ENCODE results near the gene TMC6.
A peak's percentile ranks its signal among the peaks of the same experiment; 100 is the strongest.

Gene TMC6

DNA sequence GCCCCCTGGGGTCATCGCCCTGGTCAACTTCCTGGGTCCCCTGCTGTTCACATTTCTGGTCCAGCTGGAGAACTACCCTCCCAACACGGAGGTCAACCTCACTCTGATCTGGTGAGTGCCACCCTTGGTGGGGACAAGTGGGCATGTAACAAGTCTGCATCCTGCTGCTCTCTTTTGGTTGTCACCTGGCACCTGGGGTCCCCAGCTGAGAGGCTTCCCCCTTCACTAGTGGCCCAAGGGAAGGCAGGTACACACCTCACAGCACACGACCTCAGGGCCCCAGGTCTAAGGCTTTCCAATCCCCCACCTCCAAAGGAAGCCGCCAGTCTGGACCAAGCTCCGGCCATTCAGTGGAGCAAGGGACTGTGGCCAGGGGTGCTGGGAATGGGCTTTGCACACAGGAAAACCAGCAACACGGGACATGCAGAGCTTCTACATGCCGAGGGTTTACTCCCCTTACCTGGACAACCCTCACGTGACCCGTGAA is 6.4 kb upstream of the TMC6 start:
- no peak for DNase-seq

DNA sequence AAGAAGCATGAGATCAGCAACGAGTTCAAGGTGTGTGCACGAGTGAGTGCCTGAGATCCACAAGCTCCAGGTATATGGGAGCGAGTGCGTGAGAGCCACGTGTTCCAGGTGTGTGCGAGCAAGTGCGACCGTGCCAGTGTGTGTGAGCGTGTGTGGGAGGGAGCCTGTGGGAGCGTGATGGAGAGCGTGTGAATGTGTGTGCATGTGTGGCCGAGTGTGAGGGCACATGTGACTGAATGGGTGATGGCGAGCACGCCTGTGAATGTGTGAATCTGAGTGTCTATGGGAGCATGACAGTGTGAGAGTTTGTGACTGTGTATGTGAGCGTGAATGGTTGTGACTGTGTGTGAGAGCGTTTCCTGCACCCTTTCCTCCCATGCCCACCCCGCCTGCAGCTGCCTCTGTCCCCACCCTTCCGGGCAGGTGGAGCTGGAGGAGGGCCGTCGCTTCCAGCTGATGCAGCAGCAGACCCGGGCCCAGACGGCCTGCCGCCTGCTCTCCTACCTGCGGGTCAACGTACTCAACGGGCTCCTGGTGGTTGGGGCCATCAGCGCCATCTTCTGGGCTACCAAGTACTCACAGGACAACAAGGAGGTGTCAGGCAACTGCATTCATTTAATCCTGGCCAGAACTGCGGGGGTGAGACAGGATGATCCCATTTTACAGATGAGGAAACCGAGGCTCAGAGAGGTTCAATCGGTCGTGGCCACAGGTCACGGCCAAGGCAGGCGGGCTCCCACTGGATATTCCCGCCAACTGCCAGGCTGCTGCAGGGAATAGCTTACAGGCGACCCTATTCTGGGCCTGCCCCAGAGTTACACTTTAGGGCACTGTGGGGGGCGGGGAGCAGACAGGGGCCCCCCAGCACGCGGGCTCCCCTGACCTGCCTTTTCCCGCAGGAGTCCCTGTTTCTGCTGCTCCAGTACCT is 5.7 kb upstream of the TMC6 start:
- DNase-seq = peak; percentile 31

DNA sequence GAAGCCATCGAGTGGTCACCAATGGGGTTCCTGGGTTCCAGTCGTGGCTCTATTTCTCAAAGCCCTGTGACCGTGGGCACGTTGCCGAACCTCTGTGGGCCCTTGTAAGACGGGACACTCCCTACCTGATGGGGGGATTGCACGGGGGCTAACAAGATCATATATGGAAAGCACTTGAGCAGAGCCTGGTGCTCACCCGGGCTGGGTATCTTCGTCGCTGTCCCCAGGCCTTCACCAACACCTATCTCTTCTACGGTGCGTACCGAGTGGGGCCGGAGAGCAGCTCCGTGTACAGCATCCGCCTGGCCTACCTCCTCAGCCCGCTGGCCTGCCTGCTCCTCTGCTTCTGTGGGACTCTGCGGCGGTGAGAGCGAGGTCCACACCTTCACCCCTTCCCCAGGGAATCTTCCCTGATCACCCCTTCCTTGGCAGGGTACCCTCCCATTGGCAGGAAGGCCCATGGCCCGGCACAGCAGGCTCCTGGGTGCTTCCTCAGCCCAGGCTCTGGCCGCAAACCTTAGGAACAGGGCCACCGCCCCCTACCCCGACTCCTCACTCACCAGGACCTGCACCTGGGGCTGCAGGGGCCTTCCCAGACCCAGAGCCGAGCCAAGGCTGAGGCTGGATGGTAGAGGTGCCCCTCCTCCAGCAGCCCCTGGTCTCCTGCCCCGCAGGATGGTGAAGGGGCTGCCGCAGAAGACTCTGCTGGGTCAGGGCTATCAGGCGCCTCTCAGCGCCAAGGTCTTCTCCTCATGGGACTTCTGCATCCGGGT is 4.8 kb upstream of the TMC6 start:
- no peak for DNase-seq

GRCh38 chr17:78132767-78133178 is 4.2 kb upstream of the TMC6 start:
- no peak for DNase-seq

DNA sequence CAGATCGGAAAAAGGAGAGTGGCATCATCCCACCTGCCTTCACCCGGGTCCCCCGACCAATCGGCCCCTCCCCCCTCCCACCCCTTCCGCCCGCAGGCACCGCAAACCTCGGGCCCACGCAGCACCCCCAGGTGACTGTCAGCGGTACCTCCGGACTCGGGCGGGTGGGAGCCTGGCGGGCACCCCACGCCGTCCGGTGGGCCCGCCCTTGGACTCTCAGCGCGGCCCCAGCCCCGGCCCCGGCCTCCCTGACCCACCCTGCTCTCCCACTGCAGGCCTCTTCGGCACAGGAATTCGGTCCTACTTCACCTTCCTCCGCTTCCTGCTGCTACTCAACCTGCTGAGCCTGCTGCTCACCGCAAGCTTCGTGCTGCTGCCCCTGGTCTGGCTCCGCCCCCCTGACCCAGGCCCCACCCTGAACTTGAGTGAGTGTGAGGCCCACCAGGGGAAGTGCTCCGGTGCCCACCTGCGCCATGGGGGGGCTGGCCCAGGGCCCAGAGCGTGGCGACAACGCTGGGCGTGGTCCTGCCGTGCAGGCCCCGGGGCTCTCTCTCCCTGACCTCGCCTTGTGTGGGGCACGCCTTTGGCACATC is 3.6 kb upstream of the TMC6 start:
- no peak for DNase-seq

- DNase-seq = peak; percentile 25
Measured at GRCh38 chr17:78131172-78132083, 2.9 kb upstream of the TMC6 start.

DNA sequence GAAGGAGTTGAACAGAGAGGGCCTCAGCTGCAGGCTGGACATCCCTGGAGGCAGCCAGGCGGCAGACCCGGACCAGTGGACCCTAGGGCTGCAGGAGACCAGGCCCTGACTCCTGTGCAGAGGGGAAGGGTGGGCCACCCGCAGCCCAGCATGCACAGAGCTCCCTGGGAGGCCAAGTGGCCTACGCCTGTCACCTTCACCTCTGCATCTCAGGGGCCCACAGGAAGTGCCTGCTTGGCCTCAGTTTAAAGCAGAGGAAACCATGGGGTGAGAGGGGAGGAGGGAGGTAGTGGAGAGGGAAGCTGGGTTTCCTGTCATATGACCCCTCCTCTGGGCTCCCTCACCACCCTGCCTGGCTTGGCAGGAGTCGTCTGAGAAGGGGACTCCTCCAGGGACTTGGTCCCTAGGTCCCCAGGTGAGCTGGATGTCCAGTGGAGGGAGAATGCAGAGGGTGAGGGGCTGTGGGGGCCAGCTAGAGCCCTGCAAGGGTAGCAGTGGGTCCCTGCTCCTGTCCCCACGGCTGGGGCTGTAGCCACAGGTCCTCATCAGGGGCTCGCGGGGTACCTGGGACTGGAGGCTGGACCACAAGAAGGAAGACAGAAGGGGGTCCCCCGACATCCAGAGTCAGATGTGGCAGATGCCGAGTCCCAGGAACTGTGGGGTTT is 2.0 kb upstream of the TMC6 start, which contains the start of gene TMC8:
Gene TMC8 (plus strand): TSS at position 335 of the 665 bp plus-strand sequence. CDS start 818 bp downstream, outside the sequence.
- peak; percentile 29 for DNase-seq

DNA sequence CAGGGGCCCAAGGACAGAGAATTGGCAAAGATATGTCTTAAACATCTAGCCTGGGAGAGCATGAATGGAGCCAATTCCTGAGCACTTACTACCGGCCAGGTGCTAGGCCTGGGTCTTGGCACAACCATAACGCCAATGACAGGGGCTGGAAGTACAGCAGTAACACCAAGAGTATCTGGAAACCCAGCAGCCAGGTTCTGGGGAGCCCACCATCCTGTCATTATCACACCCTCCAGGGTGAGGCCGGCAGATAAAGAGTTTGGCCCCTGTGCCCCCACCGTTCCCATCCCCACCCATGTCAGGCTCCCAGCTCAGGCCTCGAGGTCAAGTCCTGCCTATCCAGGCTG is 1.5 kb upstream of the TMC6 start:
- DNase-seq = no peak

DNA sequence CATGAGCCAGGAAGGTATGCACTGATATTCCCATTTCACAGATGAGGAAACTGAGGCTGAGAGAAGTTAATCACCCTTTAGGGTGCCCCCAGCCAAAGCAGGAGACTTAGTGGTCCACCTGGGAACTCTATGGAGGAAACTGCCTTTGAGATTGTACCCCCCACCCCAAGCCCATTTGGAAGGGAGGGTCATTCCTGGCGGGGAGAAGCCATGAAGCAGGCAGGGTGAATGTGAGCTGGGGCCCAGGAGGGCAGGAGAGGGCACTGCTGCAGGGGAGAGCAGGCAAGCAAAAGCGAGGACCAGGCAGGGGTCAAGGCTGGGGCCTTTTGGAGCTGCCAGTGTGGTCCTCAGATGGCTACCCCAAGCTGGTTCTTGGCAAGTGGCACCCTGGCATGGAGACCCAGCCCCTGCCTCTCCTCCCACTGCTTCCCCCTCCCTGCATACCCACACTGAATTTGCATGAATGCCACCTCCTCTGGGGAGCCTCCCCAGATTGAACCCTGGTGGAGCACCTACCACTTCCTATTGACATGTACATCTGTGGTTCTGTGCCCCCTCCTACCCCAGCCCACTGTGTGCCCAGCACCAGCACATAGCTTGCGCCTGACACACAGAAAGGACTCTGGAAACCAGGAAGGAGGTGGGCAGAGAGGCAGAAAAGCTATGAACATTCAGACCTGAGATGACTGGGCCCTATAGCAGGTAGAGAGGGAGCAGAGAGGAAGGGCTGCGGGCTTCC is 965 bp upstream of the TMC6 start:
- DNase-seq = no peak

GRCh38 chr17:78127888-78128550 is 536 bp downstream of the TMC6 start:
- DNase-seq = peak; percentile 65

DNA sequence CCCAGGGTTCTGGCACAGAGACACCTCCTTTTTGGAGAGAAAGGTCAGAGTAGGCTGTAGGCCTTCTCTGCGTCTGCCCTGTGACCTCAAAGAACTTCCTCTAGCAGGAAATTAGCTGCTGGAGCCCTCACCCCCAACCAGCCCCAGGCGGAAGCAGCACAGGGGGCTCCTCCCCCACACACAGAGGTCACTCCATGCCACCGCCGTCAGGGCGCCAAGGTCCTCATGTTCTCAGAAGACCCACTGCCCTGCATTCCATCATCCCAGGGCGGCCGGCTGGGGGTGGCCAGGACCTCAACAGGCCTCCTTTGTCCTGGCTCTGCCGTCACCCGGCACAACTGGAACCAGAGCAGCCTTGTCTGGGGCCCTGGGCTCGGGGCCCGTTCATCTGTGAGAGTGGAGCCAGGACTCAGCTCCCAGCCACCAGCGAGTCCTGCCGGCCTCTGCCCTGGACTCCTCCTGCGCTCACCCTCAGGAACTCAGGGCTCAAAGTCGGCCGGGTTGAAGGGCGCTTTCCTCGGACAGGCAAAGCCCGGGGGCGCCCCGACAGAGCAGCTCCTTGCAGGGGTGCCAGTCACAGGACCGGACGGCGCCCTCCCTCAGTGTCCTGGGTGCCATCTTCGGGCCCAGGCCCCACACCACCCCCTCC is 1.2 kb downstream of the TMC6 start:
- DNase-seq = peak; percentile 92

- no peak for DNase-seq
Measured at GRCh38 chr17:78126895-78127238, 1.7 kb downstream of the TMC6 start.

GRCh38 chr17:78125976-78126894 is 2.3 kb downstream of the TMC6 start:
- DNase-seq = no peak

DNA sequence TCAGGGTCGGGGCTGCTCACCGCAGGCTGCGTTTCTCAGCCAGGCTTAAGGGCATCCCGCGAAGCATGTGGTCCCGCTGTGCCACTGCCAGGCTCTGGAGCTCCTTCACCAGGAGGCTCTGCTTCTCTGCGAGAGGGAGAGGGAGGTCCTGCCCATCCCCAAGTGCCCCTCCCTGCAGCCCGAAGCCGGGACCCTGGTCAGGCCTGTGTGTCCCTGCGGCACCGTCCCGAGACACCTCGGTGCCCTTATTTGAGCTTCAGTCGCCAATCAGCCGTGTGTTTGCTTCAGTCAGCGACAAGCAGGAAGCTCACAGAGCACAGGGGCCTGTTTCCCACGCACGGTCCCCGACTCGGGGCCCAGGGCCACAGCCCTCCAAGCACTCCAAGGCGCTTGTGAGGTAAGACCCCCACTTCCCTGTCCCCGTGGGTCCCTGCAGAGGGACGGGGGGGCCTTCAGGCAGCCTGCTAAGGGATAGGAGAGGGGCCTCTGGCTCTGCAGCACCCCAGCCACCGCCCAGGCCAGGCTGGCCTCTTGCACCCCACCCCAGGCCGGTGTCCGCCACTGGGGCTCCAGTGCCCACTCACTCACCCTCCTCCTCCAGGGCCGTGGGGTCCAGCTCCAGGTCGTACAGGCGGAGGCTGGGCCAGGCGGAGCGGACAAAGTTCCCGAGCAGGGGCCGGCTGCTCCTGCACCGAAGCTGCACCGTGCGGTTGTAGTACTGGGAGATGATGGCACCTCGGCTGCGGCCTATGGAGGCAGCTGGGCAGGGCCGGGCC is 3.2 kb downstream of the TMC6 start:
- DNase-seq = no peak

- DNase-seq = no peak
Measured at GRCh38 chr17:78124836-78125137, 3.8 kb downstream of the TMC6 start.

DNA sequence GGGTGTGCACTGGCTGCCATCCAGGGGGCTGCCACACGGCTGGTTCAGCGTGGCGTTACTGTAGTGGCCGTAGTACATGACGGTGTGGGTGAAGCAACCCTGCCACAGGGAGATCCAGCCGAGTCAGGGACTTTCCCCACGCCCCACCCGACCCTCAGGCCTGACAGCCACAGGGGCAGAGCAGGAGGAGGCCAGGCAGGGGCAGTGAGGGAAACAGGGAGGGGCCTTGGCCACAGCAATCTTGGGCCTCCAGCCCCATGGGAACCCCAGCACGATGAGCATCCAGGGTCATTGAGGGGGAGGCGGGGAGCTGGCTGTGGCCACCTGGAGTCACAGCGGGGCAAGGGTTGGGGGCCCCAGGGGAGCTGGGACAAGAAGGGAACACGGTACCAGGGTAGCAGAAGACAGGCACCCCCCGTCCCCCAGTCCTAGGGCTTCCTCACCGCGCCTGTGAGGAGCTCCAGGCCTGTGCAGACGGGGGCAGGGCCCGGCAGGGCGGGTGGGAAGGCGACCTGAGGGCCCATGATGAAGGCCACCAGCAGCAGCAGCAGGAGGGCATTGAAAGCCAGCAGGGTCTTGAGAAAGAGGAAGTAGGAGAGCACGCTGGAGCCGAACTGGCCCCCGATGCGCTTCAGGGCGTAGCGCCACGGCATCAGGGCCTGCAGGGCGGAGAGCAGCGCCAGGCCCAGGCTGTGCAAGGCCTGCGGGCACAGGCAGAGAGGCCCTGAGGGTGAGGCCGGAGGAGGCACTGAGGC is 4.3 kb downstream of the TMC6 start:
- no peak for DNase-seq

DNA sequence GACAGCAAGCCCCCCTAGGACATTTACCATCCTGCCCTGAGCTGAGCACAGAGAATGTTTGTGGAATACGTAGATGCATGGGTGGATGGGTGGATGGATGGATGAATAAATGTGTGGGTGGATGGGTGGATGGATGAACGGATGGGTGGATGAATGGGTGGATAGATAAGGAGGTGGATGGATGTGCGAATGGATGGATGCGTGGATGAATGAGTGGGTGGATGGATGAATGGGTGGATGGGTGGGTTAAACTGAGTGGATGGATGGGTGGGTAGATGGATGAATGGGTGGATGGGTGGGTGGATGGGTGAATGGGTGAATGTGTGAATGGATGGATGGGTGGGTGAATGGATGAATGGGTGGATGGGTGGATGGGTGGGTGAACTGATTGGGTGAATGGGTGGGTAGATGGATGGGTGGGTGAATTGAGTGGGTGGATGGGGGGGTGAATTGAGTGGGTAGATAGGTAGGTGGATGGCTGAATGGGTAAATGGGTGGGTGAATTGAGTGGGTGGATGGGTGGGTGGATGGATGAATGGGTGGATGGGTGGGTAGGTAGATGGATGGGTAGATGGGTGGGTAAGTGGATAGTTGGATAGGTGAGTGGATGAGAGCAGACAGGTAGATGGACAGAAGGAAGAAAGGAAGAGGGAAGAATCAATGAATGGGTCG is 5.2 kb downstream of the TMC6 start:
- DNase-seq = no peak
